H1 (cell line): ENCODE measurements around the gene REL. TPM values are rescaled to one million over a fixed set of nuclear protein-coding genes. Genes with fewer than 3 reads are reported as not detected.
A peak's percentile ranks its signal among the peaks of the same experiment; 100 is the strongest.

Experiments used
- ASH2L ChIP-seq: fragments of 200-600, 300-600 bp; sonication (generic); IDR thresholded peaks from one replicate; pipeline ENCODE4 v1.7.1; 2017; ENCODE audit warnings: low read length
- BACH1 ChIP-seq: IDR thresholded peaks from 2 replicates; pipeline ENCODE4 v1.6.1; 2012; ENCODE audit warnings: low read length, improper control_type of control experiment
- BCL11A ChIP-seq, 2 experiments: IDR thresholded peaks; one replicate each; pipeline ENCODE4 v1.6.1; 2011; ENCODE audit warnings: low read depth in 2 of 2, low read length in 2 of 2, mild to moderate bottlenecking in 2 of 2
- CEBPB ChIP-seq: IDR thresholded peaks from 2 replicates; pipeline ENCODE4 v1.6.1; 2012; ENCODE audit warnings: low read depth, low read length
- CREB1 ChIP-seq: IDR thresholded peaks from 2 replicates; pipeline ENCODE4 v1.6.1; 2012; ENCODE audit warnings: inconsistent platforms
- EP300 ChIP-seq, 2 experiments: IDR thresholded peaks; 1 replicate in 1 of 2; 2 replicates in 1 of 2; pipeline ENCODE4 v1.6.1; 2011 to 2012; ENCODE audit warnings: low read depth in 2 of 2, low read length in 2 of 2, mild to moderate bottlenecking in 2 of 2, borderline replicate concordance in 1 of 2, inconsistent platforms in 1 of 2, moderate library complexity in 1 of 2
- EZH2 ChIP-seq: fragments of 200-600 bp; sonication (generic); IDR thresholded peaks from 2 replicates; pipeline ENCODE4 v1.7.1; 2012; ENCODE audit warnings: low read depth, mild to moderate bottlenecking, moderate library complexity, low read length, inconsistent platforms; ENCODE audit not compliant: severe bottlenecking
- FOSL1 ChIP-seq: IDR thresholded peaks from 2 replicates; pipeline ENCODE4 v1.6.1; 2011; ENCODE audit warnings: mild to moderate bottlenecking, low read depth, low read length, moderate library complexity; ENCODE audit not compliant: insufficient read depth
- GTF2F1 ChIP-seq: IDR thresholded peaks from 2 replicates; pipeline ENCODE4 v1.6.1; 2012; ENCODE audit warnings: low read depth, low read length, improper control_type of control experiment, borderline replicate concordance
- KDM4A ChIP-seq: IDR thresholded peaks from one replicate; pipeline ENCODE4 v1.7.1; 2012; ENCODE audit warnings: low read depth, mild to moderate bottlenecking, moderate library complexity, low read length, inconsistent platforms; ENCODE audit not compliant: severe bottlenecking
- POLR2AphosphoS5 ChIP-seq: IDR thresholded peaks from 2 replicates; pipeline ENCODE4 v1.6.1; 2011; ENCODE audit warnings: low read depth, low read length
- RFX5 ChIP-seq: IDR thresholded peaks from 2 replicates; pipeline ENCODE4 v1.6.1; 2011; ENCODE audit warnings: low read depth, low read length, improper control_type of control experiment, borderline replicate concordance
- SP4 ChIP-seq: IDR thresholded peaks from 2 replicates; pipeline ENCODE4 v1.6.1; 2012; ENCODE audit warnings: low read length, inconsistent platforms
- TAF7 ChIP-seq: optimal IDR thresholded peaks from 2 replicates; pipeline ENCODE3; 2011; ENCODE audit warnings: low read depth, mild to moderate bottlenecking, inconsistent platforms, low read length, moderate library complexity, borderline replicate concordance
- TBP ChIP-seq: IDR thresholded peaks from 2 replicates; pipeline ENCODE4 v1.6.1; 2011; ENCODE audit warnings: low read depth, low read length, improper control_type of control experiment
- ZNF274 ChIP-seq: IDR thresholded peaks from 2 replicates; pipeline ENCODE4 v1.7.0; 2012; ENCODE audit warnings: low read length, borderline replicate concordance; ENCODE audit errors: extremely low read depth
- polyA plus RNA-seq, 7 experiments: library from polyadenylated mRNA; depleted of rRNA in 3 of 7; stranded (reverse) in 5 of 7; unstranded in 2 of 7; fragments of >200 nt in 5 of 7; fragments of 200-250 nt in 2 of 7; gene quantifications; 1 replicate in 5 of 7; 2 replicates in 1 of 7; 4 replicates in 1 of 7; pipeline versions ENCODE4 v1.2.1 to v1.2.3, GENCODE V29; 2011 to 2013; ENCODE audit warnings: missing spikeins in 2 of 7, mixed read lengths in 2 of 7
- total RNA-seq: library from RNA; stranded (reverse); fragmentation: NEBNext Ultra II Directional; extraction: Animal tissue kit (Norgen Biotek cat#: 25700); gene quantifications from 2 replicates; pipeline ENCODE4 v1.2.1, GENCODE V29; 2021
- TF ChIP-seq, protein P1 (sequence below): IDR thresholded peaks from 2 replicates; pipeline ENCODE4 v1.6.1; 2011; ENCODE audit warnings: low read length, improper control_type of control experiment
- TF ChIP-seq, protein P2 (sequence below), 3 experiments: IDR thresholded peaks; 1 replicate in 2 of 3; 2 replicates in 1 of 3; pipeline versions ENCODE4 v1.5.1 to v1.6.1; 2011; ENCODE audit warnings: low read length in 3 of 3, mild to moderate bottlenecking in 3 of 3, inconsistent platforms in 2 of 3, low read depth in 1 of 3, moderate library complexity in 1 of 3; ENCODE audit not compliant: insufficient read depth in 1 of 3; ENCODE audit errors: control extremely low read depth in 1 of 3
- TF ChIP-seq, protein P3 (sequence below): IDR thresholded peaks from 2 replicates; pipeline ENCODE4 v1.6.1; 2012; ENCODE audit warnings: inconsistent platforms

REL gene
- total and polyA plus RNA-seq, 2 of the 8 experiments (the other 6 are each of a cell fraction or from before 2014, with no cell fraction given) = 1.5 to 7.5 TPM

DNA sequence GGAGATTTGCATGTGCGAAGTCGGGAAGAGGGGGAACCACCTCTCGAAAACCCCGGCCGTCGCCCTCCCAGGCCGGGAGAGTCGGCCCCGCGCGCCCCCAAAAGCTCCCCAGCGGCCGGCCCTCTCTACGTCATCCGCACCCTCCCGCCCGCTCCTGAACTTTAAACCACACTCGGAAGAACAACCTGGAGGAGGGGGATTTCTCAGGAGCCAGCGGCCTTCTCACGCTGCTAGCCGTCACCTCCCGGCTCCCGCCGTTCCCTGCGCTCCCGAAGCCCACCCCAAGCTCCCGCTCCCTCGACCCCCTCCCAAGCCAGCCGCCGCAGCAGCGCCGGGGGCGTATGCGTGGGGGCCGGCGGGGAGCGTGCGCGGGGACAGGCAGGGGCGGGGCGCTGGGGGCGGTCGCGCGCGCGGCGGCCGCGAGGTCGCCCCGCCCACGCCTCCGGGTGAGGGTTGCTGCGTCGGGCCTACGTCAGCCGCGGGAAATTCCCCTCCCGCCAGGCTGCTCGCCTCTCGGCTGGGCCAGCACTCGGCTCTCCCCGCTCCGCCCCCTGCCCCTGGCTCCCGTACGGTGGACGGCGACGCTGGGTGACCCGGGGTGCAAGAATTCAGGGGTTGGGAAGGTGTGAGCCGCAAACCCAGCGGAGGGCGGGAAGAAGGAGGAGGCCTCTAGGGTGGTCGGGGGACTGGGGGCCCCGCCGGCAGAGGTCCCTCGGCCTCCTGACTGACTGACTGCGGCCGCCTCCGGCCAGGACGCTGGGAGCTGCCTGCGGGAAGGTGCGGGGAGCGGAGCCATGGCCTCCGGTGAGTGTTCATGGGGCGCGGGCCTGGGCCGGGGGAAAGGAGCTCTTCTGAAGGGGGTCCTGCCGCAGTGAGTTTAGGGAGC is at the start of gene REL (continued):
- TF ChIP-seq RFX5 (no peak), CEBPB (no peak), ASH2L (peak; percentile 98), BCL11A (IDR thresholded peaks at IDR 0.05; ENCODE audit: low read depth in 2 of 2, low read length in 2 of 2) (no peak), EP300 (IDR thresholded peaks at IDR 0.05; ENCODE audit: borderline replicate concordance in 1 of 2, low read depth in 2 of 2, low read length in 2 of 2) (no peak; a peak in 1 of 3 replicates), EZH2 (no peak), TBP (peak; percentile 35; the same call in 1 of the 2 replicates), SP4 (no peak), FOSL1 (no peak), GTF2F1 (no peak), KDM4A (peak; percentile 96), POLR2AphosphoS5 (peak; percentile 52), BACH1 (peak; percentile 11; the same call in 1 of the 2 replicates), ZNF274 (no peak), CREB1 (peak; percentile 91), TAF7 (peak; percentile 56)
- TF ChIP-seq, protein P1, sequence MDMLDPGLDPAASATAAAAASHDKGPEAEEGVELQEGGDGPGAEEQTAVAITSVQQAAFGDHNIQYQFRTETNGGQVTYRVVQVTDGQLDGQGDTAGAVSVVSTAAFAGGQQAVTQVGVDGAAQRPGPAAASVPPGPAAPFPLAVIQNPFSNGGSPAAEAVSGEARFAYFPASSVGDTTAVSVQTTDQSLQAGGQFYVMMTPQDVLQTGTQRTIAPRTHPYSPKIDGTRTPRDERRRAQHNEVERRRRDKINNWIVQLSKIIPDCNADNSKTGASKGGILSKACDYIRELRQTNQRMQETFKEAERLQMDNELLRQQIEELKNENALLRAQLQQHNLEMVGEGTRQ = no peak
- TF ChIP-seq, protein P2, sequence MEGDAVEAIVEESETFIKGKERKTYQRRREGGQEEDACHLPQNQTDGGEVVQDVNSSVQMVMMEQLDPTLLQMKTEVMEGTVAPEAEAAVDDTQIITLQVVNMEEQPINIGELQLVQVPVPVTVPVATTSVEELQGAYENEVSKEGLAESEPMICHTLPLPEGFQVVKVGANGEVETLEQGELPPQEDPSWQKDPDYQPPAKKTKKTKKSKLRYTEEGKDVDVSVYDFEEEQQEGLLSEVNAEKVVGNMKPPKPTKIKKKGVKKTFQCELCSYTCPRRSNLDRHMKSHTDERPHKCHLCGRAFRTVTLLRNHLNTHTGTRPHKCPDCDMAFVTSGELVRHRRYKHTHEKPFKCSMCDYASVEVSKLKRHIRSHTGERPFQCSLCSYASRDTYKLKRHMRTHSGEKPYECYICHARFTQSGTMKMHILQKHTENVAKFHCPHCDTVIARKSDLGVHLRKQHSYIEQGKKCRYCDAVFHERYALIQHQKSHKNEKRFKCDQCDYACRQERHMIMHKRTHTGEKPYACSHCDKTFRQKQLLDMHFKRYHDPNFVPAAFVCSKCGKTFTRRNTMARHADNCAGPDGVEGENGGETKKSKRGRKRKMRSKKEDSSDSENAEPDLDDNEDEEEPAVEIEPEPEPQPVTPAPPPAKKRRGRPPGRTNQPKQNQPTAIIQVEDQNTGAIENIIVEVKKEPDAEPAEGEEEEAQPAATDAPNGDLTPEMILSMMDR (IDR thresholded peaks at IDR 0.05; ENCODE audit: control extremely low read depth in 1 of 3, insufficient read depth in 1 of 3, low read depth in 1 of 3, low read length in 3 of 3) = no peak
- TF ChIP-seq, protein P3, sequence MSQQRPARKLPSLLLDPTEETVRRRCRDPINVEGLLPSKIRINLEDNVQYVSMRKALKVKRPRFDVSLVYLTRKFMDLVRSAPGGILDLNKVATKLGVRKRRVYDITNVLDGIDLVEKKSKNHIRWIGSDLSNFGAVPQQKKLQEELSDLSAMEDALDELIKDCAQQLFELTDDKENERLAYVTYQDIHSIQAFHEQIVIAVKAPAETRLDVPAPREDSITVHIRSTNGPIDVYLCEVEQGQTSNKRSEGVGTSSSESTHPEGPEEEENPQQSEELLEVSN = peak; percentile 24; the same call in 1 of the 2 replicates
